Brain microvascular endothelial cell (primary cell): ENCODE measurements around the gene CDH22.

Source experiments
- DNase-seq: peaks from one replicate; pipeline ENCODE4 v3.0.0-alpha.2; 2020
- H3K27ac ChIP-seq: fragments of 250-450 bp; sonication (Bioruptor Pico); 2 replicates; pipeline ENCODE4 v1.5.1; 2020; ENCODE audit warnings: mild to moderate bottlenecking, moderate library complexity
- H3K27me3 ChIP-seq: fragments of 250-450 bp; sonication (Bioruptor Pico); replicated peaks from 2 replicates; pipeline ENCODE4 v1.5.1; 2020; ENCODE audit warnings: mild to moderate bottlenecking
- H3K36me3 ChIP-seq: fragments of 250-450 bp; sonication (Bioruptor Pico); replicated peaks from 2 replicates; pipeline ENCODE4 v1.5.1; 2020; ENCODE audit warnings: mild to moderate bottlenecking
- H3K4me3 ChIP-seq: 2 replicates; pipeline ENCODE4 v1.5.1; 2011; ENCODE audit warnings: low read depth, mild to moderate bottlenecking, control low read depth, low read length, moderate library complexity
- in situ Hi-C: cut with HindIII; loops from 2 replicates; pipeline ENCODE4 v1.10.0; 2017; ENCODE audit warnings: low sequenced_read_pairs, low pct_ligation_motif_present
- TF ChIP-seq, protein P1 (sequence below): IDR thresholded peaks from 2 replicates; pipeline ENCODE4 v1.5.1; 2011; ENCODE audit warnings: low read depth, mild to moderate bottlenecking, moderate library complexity, low read length, control low read depth, inconsistent platforms; ENCODE audit errors: missing control alignments

Gene CDH22

DNA sequence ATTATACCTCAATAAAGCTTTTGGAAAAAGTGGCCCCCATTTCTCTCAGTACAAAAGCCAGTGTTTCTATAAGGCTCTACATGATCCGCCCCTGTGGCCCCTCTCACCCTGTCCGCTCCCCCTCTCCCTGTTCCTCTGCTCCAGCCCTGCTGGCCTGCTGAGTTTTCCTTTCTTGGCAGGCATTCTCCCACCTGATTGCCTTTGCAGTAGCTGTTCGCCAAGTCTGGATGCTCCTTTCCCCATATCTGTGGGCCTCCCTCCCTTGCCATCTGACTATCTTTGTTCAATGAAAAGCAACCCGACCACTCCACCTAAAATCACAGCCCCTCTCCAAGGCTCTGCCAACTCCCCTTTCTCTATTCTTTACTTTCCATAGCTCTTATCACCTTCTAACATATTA lies 33.2 kb downstream of the CDH22 start:
- DNase-seq: no peak
- no peak overlapping the region for H3K4me3 ChIP-seq
- H3K27me3 ChIP-seq: peaks cover 2% of the 10 kb centered on the region
- TF ChIP-seq, protein P1, sequence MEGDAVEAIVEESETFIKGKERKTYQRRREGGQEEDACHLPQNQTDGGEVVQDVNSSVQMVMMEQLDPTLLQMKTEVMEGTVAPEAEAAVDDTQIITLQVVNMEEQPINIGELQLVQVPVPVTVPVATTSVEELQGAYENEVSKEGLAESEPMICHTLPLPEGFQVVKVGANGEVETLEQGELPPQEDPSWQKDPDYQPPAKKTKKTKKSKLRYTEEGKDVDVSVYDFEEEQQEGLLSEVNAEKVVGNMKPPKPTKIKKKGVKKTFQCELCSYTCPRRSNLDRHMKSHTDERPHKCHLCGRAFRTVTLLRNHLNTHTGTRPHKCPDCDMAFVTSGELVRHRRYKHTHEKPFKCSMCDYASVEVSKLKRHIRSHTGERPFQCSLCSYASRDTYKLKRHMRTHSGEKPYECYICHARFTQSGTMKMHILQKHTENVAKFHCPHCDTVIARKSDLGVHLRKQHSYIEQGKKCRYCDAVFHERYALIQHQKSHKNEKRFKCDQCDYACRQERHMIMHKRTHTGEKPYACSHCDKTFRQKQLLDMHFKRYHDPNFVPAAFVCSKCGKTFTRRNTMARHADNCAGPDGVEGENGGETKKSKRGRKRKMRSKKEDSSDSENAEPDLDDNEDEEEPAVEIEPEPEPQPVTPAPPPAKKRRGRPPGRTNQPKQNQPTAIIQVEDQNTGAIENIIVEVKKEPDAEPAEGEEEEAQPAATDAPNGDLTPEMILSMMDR: no peak
- no peak overlapping the region for H3K27ac ChIP-seq
- in situ Hi-C loops: no loop called here
- no peaks in the 10 kb centered on the region for H3K36me3 ChIP-seq

DNA sequence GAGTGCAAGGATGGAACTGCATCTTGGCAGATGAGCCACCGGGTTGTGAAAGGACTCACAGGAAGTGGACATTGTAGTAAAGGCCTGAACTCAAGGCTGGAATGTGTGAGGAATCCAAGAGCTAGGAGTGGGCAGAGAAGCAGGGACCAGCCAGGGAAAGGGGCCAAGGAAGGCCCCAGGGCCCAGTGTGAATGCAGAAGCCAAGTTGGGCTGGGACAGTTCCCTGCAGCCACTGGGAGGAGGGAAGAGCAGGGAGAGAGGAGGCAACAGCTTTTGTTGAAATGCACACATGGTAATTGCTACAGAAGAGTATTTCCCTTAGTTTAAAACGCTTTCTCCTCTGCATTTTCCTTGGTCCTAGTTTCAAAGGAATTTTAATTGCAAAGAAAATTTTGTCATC lies 34.6 kb downstream of the CDH22 start:
- H3K27ac ChIP-seq: no peak overlapping the region
- DNase-seq: no peak
- H3K27me3 ChIP-seq: peaks cover 3% of the 10 kb centered on the region
- in situ Hi-C loops: no loop called here
- no peaks in the 10 kb centered on the region for H3K36me3 ChIP-seq
- no peak overlapping the region for H3K4me3 ChIP-seq
- TF ChIP-seq, protein P1: no peak

DNA sequence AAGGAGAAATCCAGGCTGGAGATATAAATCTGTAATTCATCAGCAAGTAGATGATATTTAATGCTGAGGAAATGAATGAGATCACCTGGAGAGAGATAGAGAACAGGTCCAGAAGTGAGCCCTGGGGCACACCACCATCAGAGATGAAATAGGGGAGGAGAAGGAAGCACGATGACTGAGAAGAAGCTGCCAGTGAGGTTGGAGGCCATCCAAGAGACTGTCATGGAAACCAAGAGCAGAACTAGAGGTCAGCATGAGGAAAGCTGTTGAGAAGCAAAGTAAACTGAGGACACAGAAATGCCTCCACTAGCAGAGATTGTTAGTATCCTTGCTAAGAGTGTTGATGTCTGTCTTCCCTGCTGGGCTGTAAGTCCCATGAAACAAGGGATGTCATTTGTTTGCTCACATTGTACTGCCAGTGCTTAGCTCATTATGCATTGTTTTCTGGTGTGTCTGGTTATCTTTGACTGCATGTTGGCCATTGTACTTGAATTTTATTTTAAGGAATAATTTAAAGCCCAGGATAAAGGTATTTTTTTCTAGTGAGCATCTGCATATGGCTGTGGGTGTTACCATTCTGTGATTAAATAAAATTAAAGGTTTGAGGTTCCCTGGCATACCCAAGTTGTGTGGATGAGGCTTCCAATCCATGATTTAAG lies 35.8 kb downstream of the CDH22 start:
- TF ChIP-seq, protein P1: no peak
- Histone ChIP-seq H3K36me3 (no peaks in the 10 kb centered on the region), H3K27ac (no peak overlapping the region), H3K27me3 (peaks cover 8% of the 10 kb centered on the region), H3K4me3 (no peak overlapping the region)
- no peak for DNase-seq
- in situ Hi-C loops: no loop called here

DNA sequence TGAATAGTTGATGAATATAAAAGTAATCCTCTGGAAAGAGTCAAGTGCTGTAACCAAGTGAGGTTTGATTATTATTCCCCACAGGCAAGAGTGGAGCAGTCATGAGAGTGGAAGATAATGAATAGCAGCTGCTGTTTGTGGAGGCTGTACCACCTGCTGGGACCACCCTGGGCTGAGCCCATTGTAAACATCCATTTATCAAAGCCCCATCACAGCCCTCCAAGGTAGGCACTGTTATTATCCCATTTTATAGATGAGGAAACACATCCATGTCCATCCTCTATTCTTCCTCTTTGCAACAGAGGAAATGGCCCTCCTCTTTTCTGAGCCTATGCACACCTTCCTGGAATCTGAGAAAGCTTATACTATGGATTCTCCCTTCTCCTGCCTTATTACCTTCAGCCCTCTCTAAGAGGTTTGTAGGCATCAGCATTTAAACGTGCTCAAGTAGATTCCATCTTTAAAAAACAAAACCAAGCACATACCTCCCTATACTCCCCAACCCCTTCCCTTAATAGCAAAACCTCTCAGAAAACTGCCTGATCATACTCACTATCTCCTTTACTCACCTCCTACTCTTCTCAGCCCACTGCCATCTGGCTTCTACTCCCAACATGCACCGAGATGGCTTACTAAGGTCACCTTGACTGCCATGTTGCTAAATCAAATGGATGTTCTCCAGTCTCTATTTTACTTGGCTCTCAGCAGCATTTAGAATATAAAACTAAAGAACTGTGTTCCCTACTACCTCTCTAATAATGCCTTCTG lies 37.1 kb downstream of the CDH22 start:
- TF ChIP-seq, protein P1: no peak
- Histone ChIP-seq H3K27me3 (peaks cover 11% of the 10 kb centered on the region), H3K4me3 (no peak overlapping the region), H3K36me3 (no peaks in the 10 kb centered on the region), H3K27ac (no peak overlapping the region)
- no peak for DNase-seq
- in situ Hi-C loops: no loop called here

DNA sequence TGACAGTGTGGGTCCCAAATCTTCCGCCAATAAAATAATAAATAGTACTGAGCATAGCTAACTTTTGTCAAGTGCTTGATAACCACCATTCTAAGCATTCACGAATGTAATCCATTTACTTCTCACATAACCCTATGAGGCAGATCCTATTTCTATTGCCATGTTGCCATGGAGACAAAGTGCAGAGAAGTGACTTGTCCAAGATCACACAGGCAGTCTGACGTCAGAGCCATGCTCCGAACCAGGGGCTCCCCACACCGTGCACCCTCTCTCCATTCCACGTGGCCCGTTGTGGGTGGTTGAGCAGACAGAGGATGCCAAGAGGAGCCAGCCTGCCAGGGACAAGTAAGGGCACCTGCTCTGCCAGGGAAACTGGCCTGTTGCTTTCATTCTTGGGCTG lies 38.9 kb downstream of the CDH22 start:
- Histone ChIP-seq H3K36me3 (no peaks in the 10 kb centered on the region), H3K27me3 (peaks cover 11% of the 10 kb centered on the region), H3K27ac (no peak overlapping the region), H3K4me3 (no peak overlapping the region)
- TF ChIP-seq, protein P1: no peak
- in situ Hi-C loops: no loop called here
- DNase-seq: no peak
